Esophagus squamous epithelium (tissue), 5 donors: ENCODE results near the gene GREM2. TPM values are rescaled to one million over a fixed set of nuclear protein-coding genes. Genes with fewer than 3 reads are reported as not detected.

Experiments
- DNase-seq: peaks from one replicate; lab custom pipeline; 2025; lab: John Stamatoyannopoulos, UW
- H3K27ac ChIP-seq, 4 donors: fragments of 200-600 bp; sonication (generic); one replicate each; pipeline ENCODE4 v1.5.1; 2016 to 2019; ENCODE audit warnings: mild to moderate bottlenecking in 1 of 4
- H3K27me3 ChIP-seq, 4 donors: fragments of 200-600 bp; sonication (generic); 1 replicate in 3 of 4; 2 replicates in 1 of 4; pipeline versions ENCODE4 v1.5.1 to v1.6.0; 2017 to 2021; ENCODE audit warnings: antibody characterized with exemption in 1 of 4
- H3K36me3 ChIP-seq, 3 donors: fragments of 200-600 bp; sonication (generic); one replicate each; pipeline ENCODE4 v1.5.1; 2016 to 2019
- H3K4me1 ChIP-seq, 3 donors: fragments of 200-600 bp; sonication (generic); one replicate each; pipeline ENCODE4 v1.5.1; 2017 to 2019
- H3K4me3 ChIP-seq, 4 donors: fragments of 200-600 bp; sonication (generic); 1 replicate in 3 of 4; 2 replicates in 1 of 4; pipeline ENCODE4 v1.5.1; 2016 to 2019; ENCODE audit warnings: mild to moderate bottlenecking in 2 of 4, moderate library complexity in 1 of 4
- H3K9me3 ChIP-seq, 3 donors: fragments of 200-600 bp; sonication (generic); one replicate each; pipeline ENCODE4 v1.5.1; 2016 to 2019
- POLR2A ChIP-seq, 4 donors: fragments of 450-650 bp; IDR thresholded peaks; one replicate each; pipeline ENCODE4 v1.6.1; 2017; ENCODE audit warnings: antibody characterized with exemption in 4 of 4, mild to moderate bottlenecking in 4 of 4, moderate library complexity in 3 of 4
- WGBS, 2 donors: methylation state at CpG; one replicate each; pipeline ENCODE4 v1.1.5; 2018; 5-methylcytosine and 5-hydroxymethylcytosine counted together
- intact Hi-C: fragments of 100-400 bp; cut with DNase I; formaldehyde crosslinking; loops from one replicate; pipeline ENCODE4 v1.15.0; 2022
- total RNA-seq, 4 donors: library from RNA; depleted of rRNA; stranded (reverse); fragments of >200 nt; gene quantifications; one replicate each; pipeline ENCODE4 v1.1.0, GENCODE V29; 2016
- TF ChIP-seq, protein P1 (sequence below), 6 experiments: fragments of 450-650 bp in 4 of 6; fragments of 200-600 bp in 2 of 6; sonication (generic) in 2 of 6; IDR thresholded peaks; one replicate each; pipeline ENCODE4 v1.5.1; 2016 to 2019; ENCODE audit warnings: antibody characterized with exemption in 6 of 6, mild to moderate bottlenecking in 4 of 6, moderate library complexity in 4 of 6
- donor health status: DM: yes; HTN: yes; CAD: no.

GREM2 gene
- total RNA-seq, 4 donors from 2014 or later, result 0.45 to 8.8 (median 0.74) TPM

DNA sequence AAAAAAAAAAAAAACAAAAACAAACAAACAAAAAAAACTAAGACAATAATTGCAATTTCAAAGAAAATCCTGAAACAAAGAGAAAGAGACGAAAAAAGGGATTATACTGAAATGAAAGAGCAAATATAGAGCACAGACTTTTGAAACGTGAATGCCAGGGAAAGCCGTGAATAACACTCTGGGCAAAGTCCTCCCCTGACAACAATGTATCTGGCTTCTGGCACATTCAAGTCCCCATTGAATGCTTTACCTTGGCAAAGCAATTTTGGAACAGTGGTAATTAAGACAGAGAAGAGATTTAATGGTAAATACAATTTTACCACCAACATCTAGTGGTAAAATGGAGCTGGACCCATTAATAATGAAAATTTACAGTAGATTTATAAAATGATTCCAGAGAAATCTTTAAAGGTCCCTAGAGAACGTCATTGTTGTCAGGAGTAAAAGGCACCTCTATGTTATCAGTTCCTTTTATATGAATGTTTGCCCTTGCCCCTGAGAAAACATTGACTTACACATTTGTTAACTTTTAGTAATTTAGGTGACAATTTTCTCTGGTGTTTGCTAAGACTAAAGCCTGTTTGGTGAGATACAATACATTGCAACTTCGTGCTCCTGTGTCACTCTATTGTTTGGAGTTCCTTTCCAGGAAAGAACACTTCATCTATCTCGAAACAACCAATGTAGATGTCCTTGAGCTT lies 89.7 kb downstream of the GREM2 start:
- H3K4me1 ChIP-seq, result no peaks in the 10 kb centered on the region
- DNase-seq, result no peak
- H3K36me3 ChIP-seq, result no peaks in the 10 kb centered on the region
- 33 to 50% methylated on average over 6 of the region's 6 CpGs for WGBS, 2 donors
- H3K27me3 ChIP-seq, result no peaks in the 10 kb centered on the region
- TF ChIP-seq POLR2A (IDR thresholded peaks at IDR 0.05), result no peak
- TF ChIP-seq, protein P1, sequence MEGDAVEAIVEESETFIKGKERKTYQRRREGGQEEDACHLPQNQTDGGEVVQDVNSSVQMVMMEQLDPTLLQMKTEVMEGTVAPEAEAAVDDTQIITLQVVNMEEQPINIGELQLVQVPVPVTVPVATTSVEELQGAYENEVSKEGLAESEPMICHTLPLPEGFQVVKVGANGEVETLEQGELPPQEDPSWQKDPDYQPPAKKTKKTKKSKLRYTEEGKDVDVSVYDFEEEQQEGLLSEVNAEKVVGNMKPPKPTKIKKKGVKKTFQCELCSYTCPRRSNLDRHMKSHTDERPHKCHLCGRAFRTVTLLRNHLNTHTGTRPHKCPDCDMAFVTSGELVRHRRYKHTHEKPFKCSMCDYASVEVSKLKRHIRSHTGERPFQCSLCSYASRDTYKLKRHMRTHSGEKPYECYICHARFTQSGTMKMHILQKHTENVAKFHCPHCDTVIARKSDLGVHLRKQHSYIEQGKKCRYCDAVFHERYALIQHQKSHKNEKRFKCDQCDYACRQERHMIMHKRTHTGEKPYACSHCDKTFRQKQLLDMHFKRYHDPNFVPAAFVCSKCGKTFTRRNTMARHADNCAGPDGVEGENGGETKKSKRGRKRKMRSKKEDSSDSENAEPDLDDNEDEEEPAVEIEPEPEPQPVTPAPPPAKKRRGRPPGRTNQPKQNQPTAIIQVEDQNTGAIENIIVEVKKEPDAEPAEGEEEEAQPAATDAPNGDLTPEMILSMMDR (IDR thresholded peaks at IDR 0.05), result no peak
- peaks cover 0 to 8% (median 0%) of the 10 kb centered on the region in 3 donors for H3K9me3 ChIP-seq
- no peak overlapping the region for H3K4me3 ChIP-seq
- intact Hi-C loops, result no loop called here
- no peak overlapping the region for H3K27ac ChIP-seq

DNA sequence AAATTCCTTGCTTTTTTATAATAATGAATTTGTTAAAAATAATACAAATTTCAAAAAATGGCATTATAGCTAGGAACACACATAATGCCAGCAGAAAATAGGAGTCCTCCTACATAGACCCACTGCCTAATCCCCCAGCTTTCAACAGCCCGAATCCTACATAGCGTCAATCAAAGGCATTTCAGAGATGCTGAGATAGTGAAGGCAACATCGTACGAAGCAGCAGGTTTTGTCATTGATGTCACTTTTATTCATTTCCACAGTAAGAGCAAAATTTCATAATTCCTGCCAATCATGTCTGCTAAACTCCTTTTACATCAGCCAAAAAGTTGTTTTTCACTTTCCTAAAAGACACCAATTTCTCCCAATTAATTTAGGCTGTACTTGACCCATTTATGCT lies 94.1 kb downstream of the GREM2 start:
- no peaks in the 10 kb centered on the region for H3K9me3 ChIP-seq
- H3K27ac ChIP-seq, result no peak overlapping the region
- H3K4me3 ChIP-seq, result no peak overlapping the region
- DNase-seq, result no peak
- no peak for TF ChIP-seq POLR2A (IDR thresholded peaks at IDR 0.05)
- TF ChIP-seq, protein P1 (IDR thresholded peaks at IDR 0.05), result no peak
- H3K4me1 ChIP-seq, result no peaks in the 10 kb centered on the region
- intact Hi-C loops, result no loop called here
- no peaks in the 10 kb centered on the region for H3K27me3 ChIP-seq
- no peaks in the 10 kb centered on the region for H3K36me3 ChIP-seq
- WGBS, 2 donors, result 78 to 80% methylated on average over 4 of the region's 4 CpGs

DNA sequence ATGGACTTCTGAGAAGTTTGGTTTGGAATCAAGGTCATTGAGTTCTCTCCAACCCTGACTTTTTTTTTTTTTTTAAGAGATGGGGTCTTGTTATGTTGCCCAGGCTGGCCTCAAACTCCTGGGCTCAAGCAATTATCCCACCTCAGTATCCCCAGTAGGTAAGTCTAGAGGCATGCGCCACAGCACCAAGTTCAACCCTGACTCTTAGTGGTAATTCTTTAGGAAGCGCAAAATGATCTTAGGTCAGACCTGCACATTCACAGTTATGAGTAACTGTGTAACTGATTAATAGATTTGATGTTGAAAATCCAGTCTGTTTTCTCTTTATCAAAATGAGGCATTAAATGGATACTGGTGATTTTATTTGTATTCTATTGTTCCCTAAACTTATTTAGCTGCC lies 95.9 kb downstream of the GREM2 start:
- no peak overlapping the region for H3K27ac ChIP-seq
- H3K4me1 ChIP-seq, result no peaks in the 10 kb centered on the region
- DNase-seq, result no peak
- no peaks in the 10 kb centered on the region for H3K27me3 ChIP-seq
- intact Hi-C loops, result no loop called here
- H3K4me3 ChIP-seq, result no peak overlapping the region
- TF ChIP-seq, protein P1 (IDR thresholded peaks at IDR 0.05), result no peak
- no peak for TF ChIP-seq POLR2A (IDR thresholded peaks at IDR 0.05)
- H3K36me3 ChIP-seq, result no peaks in the 10 kb centered on the region
- no peaks in the 10 kb centered on the region for H3K9me3 ChIP-seq
- WGBS, 2 donors, result 87 to 100% methylated on average over 2 of the region's 2 CpGs

DNA sequence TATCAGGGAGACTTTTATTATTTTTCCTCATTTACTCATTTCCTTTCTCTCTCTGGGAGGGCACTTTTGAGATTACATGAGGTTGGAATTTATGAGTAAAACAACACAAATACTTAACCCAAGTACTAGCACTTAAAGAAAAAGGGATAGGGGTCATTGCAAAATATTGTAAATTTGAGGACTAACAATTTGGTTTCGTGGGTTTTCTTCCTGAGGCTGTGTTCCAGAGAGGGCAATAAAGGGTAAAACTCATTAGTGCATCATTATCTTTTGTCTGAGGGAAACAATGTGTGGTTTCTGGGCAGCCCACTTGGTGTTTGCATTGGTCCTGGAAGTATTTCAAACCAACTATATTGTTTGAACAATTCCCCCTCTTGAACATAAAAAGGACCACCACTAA lies 96.5 kb downstream of the GREM2 start:
- intact Hi-C loops, result no loop called here
- H3K36me3 ChIP-seq, result no peaks in the 10 kb centered on the region
- no peaks in the 10 kb centered on the region for H3K4me1 ChIP-seq
- no peaks in the 10 kb centered on the region for H3K9me3 ChIP-seq
- H3K27ac ChIP-seq, result no peak overlapping the region
- no peak overlapping the region for H3K4me3 ChIP-seq
- 29 to 40% methylated on average over 1 of the region's 1 CpG for WGBS, 2 donors
- no peak for DNase-seq
- no peak for TF ChIP-seq POLR2A (IDR thresholded peaks at IDR 0.05)
- TF ChIP-seq, protein P1 (IDR thresholded peaks at IDR 0.05), result no peak
- H3K27me3 ChIP-seq, result no peaks in the 10 kb centered on the region

DNA sequence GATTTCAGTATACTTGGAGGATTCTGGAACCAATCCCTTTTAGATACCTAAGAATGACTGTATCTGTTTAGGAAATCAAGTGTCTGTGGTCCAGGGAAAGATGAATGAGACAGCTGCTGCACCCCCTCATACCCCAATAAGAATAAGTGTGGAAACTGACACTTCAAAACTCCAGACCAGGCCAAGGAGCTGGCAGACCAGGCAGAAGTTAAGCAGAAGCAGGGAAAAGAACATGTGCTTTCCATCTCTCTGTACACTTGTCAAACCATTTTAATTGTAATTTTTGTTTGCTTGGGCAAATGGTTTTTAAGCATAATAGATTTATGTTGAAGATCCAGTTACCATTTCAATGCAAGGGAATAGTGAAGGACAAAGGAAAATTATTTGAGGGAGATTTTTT lies 100.2 kb downstream of the GREM2 start:
- no peaks in the 10 kb centered on the region for H3K27me3 ChIP-seq
- H3K9me3 ChIP-seq, result no peaks in the 10 kb centered on the region
- TF ChIP-seq POLR2A (IDR thresholded peaks at IDR 0.05), result no peak
- TF ChIP-seq, protein P1 (IDR thresholded peaks at IDR 0.05), result no peak
- H3K36me3 ChIP-seq, result no peaks in the 10 kb centered on the region
- H3K4me1 ChIP-seq, result no peaks in the 10 kb centered on the region
- intact Hi-C loops, result no loop called here
- DNase-seq, result no peak
- H3K27ac ChIP-seq, result no peak overlapping the region
- H3K4me3 ChIP-seq, result no peak overlapping the region
